NCI-H1417 treated with DMSO at 0.1 percent for 48 hours (cell line): ENCODE results near the gene FGGY.
A peak's percentile ranks its signal among the peaks of the same experiment; 100 is the strongest.
"Not testable (repeated sequence)": the region's sequence is repeated elsewhere in the genome, so short reads cannot be mapped to it uniquely, and the experiment has no call there.

Experiments used
- DNase-seq: peaks from one replicate; lab custom pipeline; 2025; lab: John Stamatoyannopoulos, UW

FGGY gene

GRCh38 chr1:59296358-59297256 is at the start of gene FGGY:
Gene FGGY, plus strand, starts transcription at chr1:59297094. Its CDS starts 24,456 bp downstream, at chr1:59321550.
- peak; percentile 70 for DNase-seq

GRCh38 chr1:59248758-59249157 is 48.1 kb upstream of the FGGY start:
- DNase-seq = no peak

GRCh38 chr1:59249396-59250137 is 47.3 kb upstream of the FGGY start:
- DNase-seq = no peak

- DNase-seq = not testable (repeated sequence)
These were observed 45.8 kb upstream of the FGGY start for GRCh38 chr1:59251061-59251460.

GRCh38 chr1:59256429-59256828 is 40.5 kb upstream of the FGGY start:
- not testable (repeated sequence) for DNase-seq

GRCh38 chr1:59258412-59259032 is 38.4 kb upstream of the FGGY start:
- no peak for DNase-seq

- DNase-seq = no peak
These were observed 35.4 kb upstream of the FGGY start for GRCh38 chr1:59261537-59261936.

- no peak for DNase-seq
These were observed 34.3 kb upstream of the FGGY start for GRCh38 chr1:59262631-59263030.

- DNase-seq = no peak
These were observed 33.8 kb upstream of the FGGY start for GRCh38 chr1:59263111-59263510.

GRCh38 chr1:59265622-59266021 is 31.3 kb upstream of the FGGY start:
- no peak for DNase-seq

- no peak for DNase-seq
These were observed 30.5 kb upstream of the FGGY start for GRCh38 chr1:59266180-59266926.

- no peak for DNase-seq
These were observed 30.0 kb upstream of the FGGY start for GRCh38 chr1:59266927-59267293.

GRCh38 chr1:59268406-59268805 is 28.5 kb upstream of the FGGY start:
- no peak for DNase-seq

GRCh38 chr1:59271561-59272260 is 25.2 kb upstream of the FGGY start:
- DNase-seq = no peak

- DNase-seq = no peak
These were observed 24.4 kb upstream of the FGGY start for GRCh38 chr1:59272507-59272906.

GRCh38 chr1:59276439-59276851 is 20.4 kb upstream of the FGGY start:
- DNase-seq = no peak

- DNase-seq = no peak
These were observed 18.0 kb upstream of the FGGY start for GRCh38 chr1:59278780-59279354.

GRCh38 chr1:59279645-59280044 is 17.2 kb upstream of the FGGY start:
- DNase-seq = no peak

GRCh38 chr1:59282951-59283350 is 13.9 kb upstream of the FGGY start:
- no peak for DNase-seq

- no peak for DNase-seq
These were observed 11.2 kb upstream of the FGGY start for GRCh38 chr1:59285691-59286090.

- DNase-seq = no peak
These were observed 8.8 kb upstream of the FGGY start for GRCh38 chr1:59288046-59288445.
